AG04450 (cell line): ENCODE measurements around the gene KARS1. TPM values are rescaled to one million over a fixed set of nuclear protein-coding genes. Genes with fewer than 3 reads are reported as not detected.

Source experiments
- CTCF ChIA-PET: fragments of 300-600, 350-600 bp; formaldehyde crosslinking; extraction: SDS; loops from one replicate; lab custom pipeline; 2022; ENCODE audit warnings: antibody characterized with exemption, inconsistent platforms; lab: Charles Lee
- POLR2A ChIA-PET: fragments of 350-600 bp; formaldehyde crosslinking; extraction: SDS; loops from one replicate; lab custom pipeline; 2021; ENCODE audit warnings: antibody characterized with exemption, inconsistent platforms; lab: Yijun Ruan, JAX
- DNase-seq: peaks from one replicate; pipeline ENCODE4 v3.0.0-alpha.2; 2011; ENCODE audit warnings: low read depth, low spot score
- H3K27ac ChIP-seq: one replicate; pipeline ENCODE4 v1.5.1; 2012; ENCODE audit warnings: low read depth, low read length, control low read depth
- H3K27me3 ChIP-seq: one replicate; pipeline ENCODE4 v1.6.0; 2012; ENCODE audit warnings: low read length; ENCODE audit not compliant: control insufficient read depth, insufficient read depth
- H3K4me3 ChIP-seq: 2 replicates; pipeline ENCODE4 v1.5.1; 2011; ENCODE audit warnings: mild to moderate bottlenecking, low read depth, low read length, control low read depth
- H3K9me3 ChIP-seq: 2 replicates; pipeline ENCODE4 v1.5.1; 2012; ENCODE audit warnings: low read length; ENCODE audit not compliant: control insufficient read depth, insufficient read depth
- polyA plus RNA-seq: library from polyadenylated mRNA; depleted of rRNA; stranded (reverse); fragments of >200 nt; gene quantifications from 2 replicates; pipeline ENCODE4 v1.2.3, GENCODE V29; 2011
- TF ChIP-seq, protein P1 (sequence below): IDR thresholded peaks from 2 replicates; pipeline ENCODE4 v1.5.1; 2011; ENCODE audit warnings: low read depth, low read length, control low read depth, inconsistent platforms

The KARS1 gene
- polyA plus RNA-seq, 1 experiment, result 203 TPM

DNA sequence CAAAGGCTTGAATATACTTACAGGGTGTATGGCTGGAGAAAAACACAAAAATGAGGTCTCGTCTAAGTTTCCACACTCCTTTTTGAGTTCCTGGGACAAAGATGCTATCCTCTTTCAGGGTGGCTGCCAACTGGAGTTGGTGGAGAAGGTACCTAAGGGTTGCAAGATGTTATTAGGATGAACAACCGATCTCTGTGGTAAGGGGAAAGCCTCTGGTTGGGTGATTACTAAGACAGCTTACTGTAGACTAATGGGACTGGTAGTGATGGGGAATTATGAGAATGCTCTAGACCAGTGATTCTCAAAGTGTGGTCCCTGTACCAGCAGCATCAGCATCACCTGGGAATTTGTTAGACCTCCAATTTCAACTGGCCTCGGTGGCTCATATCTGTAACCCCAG is 30.3 kb downstream of the KARS1 start:
- H3K4me3 ChIP-seq, result no peak overlapping the region
- POLR2A ChIA-PET, result no interaction called here
- no peak for DNase-seq
- TF ChIP-seq, protein P1, sequence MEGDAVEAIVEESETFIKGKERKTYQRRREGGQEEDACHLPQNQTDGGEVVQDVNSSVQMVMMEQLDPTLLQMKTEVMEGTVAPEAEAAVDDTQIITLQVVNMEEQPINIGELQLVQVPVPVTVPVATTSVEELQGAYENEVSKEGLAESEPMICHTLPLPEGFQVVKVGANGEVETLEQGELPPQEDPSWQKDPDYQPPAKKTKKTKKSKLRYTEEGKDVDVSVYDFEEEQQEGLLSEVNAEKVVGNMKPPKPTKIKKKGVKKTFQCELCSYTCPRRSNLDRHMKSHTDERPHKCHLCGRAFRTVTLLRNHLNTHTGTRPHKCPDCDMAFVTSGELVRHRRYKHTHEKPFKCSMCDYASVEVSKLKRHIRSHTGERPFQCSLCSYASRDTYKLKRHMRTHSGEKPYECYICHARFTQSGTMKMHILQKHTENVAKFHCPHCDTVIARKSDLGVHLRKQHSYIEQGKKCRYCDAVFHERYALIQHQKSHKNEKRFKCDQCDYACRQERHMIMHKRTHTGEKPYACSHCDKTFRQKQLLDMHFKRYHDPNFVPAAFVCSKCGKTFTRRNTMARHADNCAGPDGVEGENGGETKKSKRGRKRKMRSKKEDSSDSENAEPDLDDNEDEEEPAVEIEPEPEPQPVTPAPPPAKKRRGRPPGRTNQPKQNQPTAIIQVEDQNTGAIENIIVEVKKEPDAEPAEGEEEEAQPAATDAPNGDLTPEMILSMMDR, result no peak
- CTCF ChIA-PET, result interaction anchor here (1.7 to 3.1 kb wide), 2 partner anchors 147 to 152 kb away, joined by 4 to 19 read pairs; no protein-coding TSS in a partner anchor
- H3K27ac ChIP-seq, result no peak overlapping the region
- H3K9me3 ChIP-seq, result no peaks in the 10 kb centered on the region
- no peaks in the 10 kb centered on the region for H3K27me3 ChIP-seq

- ChIA-PET POLR2A (no interaction called here), CTCF (interaction anchor here (0.6 to 2.1 kb wide), 3 partner anchors 147 to 186 kb away, joined by 4 to 10 read pairs (median 4); no protein-coding TSS in a partner anchor)
- TF ChIP-seq, protein P1, result no peak
- no peak overlapping the region for H3K27ac ChIP-seq
- no peak for DNase-seq
- no peaks in the 10 kb centered on the region for H3K9me3 ChIP-seq
- no peak overlapping the region for H3K4me3 ChIP-seq
- no peaks in the 10 kb centered on the region for H3K27me3 ChIP-seq
Measured at GRCh38 chr16:75616521-75617010, 30.9 kb downstream of the KARS1 start.

- DNase-seq, result no peak
- ChIA-PET CTCF (interaction anchor here (0.6 to 2.1 kb wide), 5 partner anchors 9 to 210 kb away, joined by 3 to 10 read pairs (median 4); no protein-coding TSS in a partner anchor), POLR2A (interaction anchor here (0.6 kb wide), 1 partner anchor 9 kb away, joined by 6 read pairs; no protein-coding TSS in a partner anchor)
- Histone ChIP-seq H3K27me3 (no peaks in the 10 kb centered on the region), H3K4me3 (no peak overlapping the region), H3K27ac (no peak overlapping the region), H3K9me3 (no peaks in the 10 kb centered on the region)
- TF ChIP-seq, protein P1, result no peak
Measured at GRCh38 chr16:75615619-75616018, 31.8 kb downstream of the KARS1 start.

- DNase-seq, result no peak
- ChIA-PET CTCF (interaction anchor here (1.3 to 2.1 kb wide), 2 partner anchors 142 to 149 kb away, joined by 3 to 10 read pairs; no protein-coding TSS in a partner anchor), POLR2A (no interaction called here)
- TF ChIP-seq, protein P1, result no peak
- H3K4me3 ChIP-seq, result no peak overlapping the region
- no peak overlapping the region for H3K27ac ChIP-seq
- H3K9me3 ChIP-seq, result no peaks in the 10 kb centered on the region
- no peaks in the 10 kb centered on the region for H3K27me3 ChIP-seq
Measured at GRCh38 chr16:75614066-75614897, 33.2 kb downstream of the KARS1 start.
